AG09319 (cell line): ENCODE results near the gene FMO1.
A peak's percentile ranks its signal among the peaks of the same experiment; 100 is the strongest.

ENCODE experiments used
- DNase-seq: peaks from one replicate; pipeline ENCODE4 v3.0.0-alpha.2; 2010; ENCODE audit warnings: low read depth; ENCODE audit errors: extremely low read depth
- CTCF ChIP-seq: IDR thresholded peaks from 2 replicates; pipeline ENCODE4 v1.5.1; 2011; ENCODE audit warnings: low read depth, mild to moderate bottlenecking, inconsistent platforms, low read length, moderate library complexity

The FMO1 gene

DNA sequence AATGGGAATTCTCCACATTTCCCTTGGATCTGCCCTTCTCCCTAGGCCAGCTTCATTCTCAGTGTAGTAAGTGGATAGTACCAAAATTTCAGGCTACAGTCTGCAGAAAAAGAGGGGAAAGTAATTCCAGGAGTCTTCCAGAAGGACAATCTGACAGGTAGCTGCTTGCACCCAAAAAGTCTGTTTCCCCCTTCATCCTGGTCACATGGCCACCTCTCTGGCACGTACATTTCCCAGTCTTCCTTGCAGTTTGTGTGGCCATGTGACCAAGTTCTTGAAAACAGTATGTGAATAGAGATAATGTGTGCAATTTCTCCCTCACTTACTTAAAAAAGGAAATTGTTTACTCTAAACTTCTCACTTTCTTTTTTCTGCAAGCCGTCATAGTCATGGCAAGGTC lies 51.0 kb downstream of the FMO1 start:
- TF ChIP-seq CTCF: no peak
- DNase-seq: no peak

DNA sequence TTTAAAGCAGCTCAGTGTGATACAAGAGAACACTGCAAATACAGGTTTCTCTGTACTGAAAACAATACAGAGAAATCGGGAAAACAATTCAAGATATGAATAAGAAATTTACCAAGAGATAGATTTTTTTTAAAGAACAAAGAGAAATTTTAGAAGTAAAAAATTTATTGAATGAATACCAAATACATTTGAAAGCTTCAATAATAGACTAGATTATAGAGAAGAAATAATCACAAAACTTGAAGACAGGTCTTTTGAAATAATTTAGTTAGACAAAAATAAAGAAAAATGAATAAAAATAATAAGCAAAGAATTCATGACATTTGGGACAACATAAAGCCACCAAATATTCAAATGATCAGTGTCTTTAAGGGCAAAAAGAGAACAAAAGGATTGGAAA lies 52.1 kb downstream of the FMO1 start:
- no peak for DNase-seq
- TF ChIP-seq CTCF: no peak

DNA sequence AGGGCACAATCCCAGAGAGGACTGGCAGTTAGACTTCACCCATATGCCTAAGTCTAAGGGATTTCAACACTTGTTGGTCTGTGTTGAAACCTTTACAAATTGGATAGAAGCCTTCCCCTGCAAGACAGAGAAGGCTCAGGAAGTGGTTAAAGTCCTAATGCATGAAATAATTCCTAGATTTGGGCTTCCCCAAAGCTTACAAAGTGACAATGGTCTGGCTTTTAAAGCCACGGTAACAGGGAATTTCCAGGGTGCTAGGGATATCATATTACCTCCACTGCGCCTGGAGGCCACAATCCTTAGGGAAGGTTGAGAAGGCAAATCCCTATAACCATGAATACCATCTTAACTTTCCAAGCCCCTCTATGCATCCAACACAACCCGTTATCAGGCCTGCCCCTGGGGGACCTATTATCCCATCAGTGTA lies 62.4 kb downstream of the FMO1 start:
- no peak for TF ChIP-seq CTCF

DNA sequence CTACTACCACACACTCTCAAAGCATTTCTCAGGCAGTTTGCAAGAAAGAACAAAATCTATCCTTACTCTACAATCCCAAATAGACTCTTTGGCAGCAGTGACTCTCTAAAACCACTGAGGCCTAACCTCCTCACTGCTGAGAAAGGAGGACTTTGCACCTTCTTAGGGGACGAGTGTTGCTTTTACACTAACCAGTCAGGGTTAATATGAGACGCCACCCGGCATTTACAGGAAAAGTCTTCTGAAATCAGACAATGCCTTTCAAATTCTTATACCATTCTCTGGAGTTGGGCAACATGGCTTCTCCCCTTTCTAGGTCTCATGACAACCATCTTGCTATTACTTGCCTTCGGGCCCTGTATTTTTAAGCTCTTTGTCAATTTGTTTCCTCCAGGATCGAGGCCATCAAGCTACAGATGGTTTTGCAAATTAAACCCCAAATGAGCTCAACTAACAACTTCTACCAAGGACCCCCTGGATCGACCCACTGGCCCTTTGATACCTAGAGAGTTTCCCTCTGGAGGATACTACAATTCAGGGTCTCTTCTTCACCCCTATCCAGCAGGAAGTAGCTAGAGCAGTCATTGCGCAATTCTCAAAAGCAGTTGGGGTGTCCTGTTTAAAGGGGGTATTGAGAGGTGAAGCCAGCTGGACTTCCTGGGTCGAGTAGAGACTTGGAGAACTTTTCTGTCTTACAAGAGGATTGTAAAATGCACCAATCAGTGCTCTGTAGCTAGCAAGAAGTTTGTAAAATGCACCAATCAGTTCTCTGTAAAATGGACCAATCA lies 63.7 kb downstream of the FMO1 start:
- DNase-seq: no peak
- TF ChIP-seq CTCF: no peak

More for the DNA sequence above, 62.4 kb downstream of the FMO1 start:
- no peak for DNase-seq

DNA sequence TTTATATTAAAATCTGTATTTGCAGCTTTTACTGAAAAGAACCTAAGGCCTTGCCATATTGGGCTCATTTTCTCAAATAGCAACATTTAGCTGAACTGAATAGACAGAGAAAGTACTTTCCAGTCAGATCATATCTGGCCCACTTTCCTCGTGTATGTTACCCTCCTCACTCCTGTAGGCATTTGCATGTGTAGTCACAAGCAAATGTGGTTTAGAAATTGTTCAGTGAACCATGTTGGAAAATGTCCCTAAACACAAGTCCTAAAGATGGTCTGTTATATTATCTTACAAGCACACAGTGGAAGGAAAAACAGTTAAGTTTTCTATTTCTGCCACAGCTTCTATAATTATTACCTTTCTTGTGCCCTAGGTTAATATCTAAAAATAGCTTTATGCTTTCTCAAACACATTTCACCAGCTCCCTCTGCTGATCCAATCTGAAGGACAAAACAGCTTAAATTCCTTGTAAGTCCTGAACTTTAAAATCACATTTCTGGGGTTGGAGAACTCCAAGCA lies 65.1 kb downstream of the FMO1 start:
- DNase-seq: no peak
- TF ChIP-seq CTCF: no peak

DNA sequence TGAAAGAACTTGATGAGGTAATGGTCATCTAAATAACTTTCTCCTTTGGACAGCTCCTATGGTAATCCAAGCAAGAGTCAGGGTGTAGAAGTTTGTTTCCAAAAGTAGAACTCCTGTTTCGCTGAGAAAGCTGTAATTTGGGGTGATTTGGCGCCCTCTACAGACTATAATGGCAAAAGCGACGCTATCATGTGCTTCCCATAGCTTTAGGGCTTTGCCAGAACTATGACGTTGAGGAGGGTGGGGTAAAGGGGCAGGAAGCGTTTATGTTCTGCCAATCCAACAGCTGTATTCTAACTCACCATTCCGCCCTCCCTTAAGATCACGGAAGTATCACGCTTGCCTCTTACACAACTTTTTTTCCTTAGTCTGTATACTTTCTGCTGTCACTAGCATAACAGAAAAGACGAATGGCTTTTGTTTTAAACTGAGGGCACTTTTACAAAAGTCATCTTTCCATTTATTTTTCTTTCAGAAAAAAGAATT lies 65.6 kb downstream of the FMO1 start, which contains the start of gene FMO4:
FMO4 (plus strand) TSS at position 349 of the 486 bp plus-strand sequence. CDS start 5,643 bp downstream, outside the sequence.
- peak; percentile 75 for TF ChIP-seq CTCF
- peak; percentile 99 for DNase-seq

GRCh38 chr1:171329251-171329650 lies 81.0 kb downstream of the FMO1 start:
- DNase-seq: no peak
- no peak for TF ChIP-seq CTCF
